Temporal lobe (tissue), 1 donor: ENCODE measurements around the gene OR8D2. TPM values are rescaled to one million over a fixed set of nuclear protein-coding genes. Genes with fewer than 3 reads are reported as not detected.

Experiments
- total RNA-seq: library from RNA; depleted of rRNA; stranded (reverse); fragments of >200 nt; gene quantifications from one replicate; pipeline ENCODE4 v1.2.3, GENCODE V29; 2014

Gene OR8D2
- total RNA-seq, 1 donor from 2014 or later = not detected

Other genes starting within 250 kb of the OR8D2 start
- 3.9 TPM for gene VWA5A, start 204.7 kb downstream of the OR8D2 start, total RNA-seq
- not detected for gene OR10D3, start 136.9 kb downstream of the OR8D2 start, total RNA-seq
- not detected for gene OR8G1, start 79.1 kb downstream of the OR8D2 start, total RNA-seq
- not detected for gene OR8G5, start 63.8 kb downstream of the OR8D2 start, total RNA-seq
- not detected for gene OR8D1, start 6.2 kb downstream of the OR8D2 start, total RNA-seq
- not detected for gene OR8B2, start 64.3 kb upstream of the OR8D2 start, total RNA-seq
- gene OR8B3, start 78.8 kb upstream of the OR8D2 start, total RNA-seq = not detected
- gene OR8B4, start 104.7 kb upstream of the OR8D2 start, total RNA-seq = not detected
- not detected for gene OR8B8, start 125.5 kb upstream of the OR8D2 start, total RNA-seq
- not detected for gene OR8B12, start 223.5 kb upstream of the OR8D2 start, total RNA-seq
- not detected for gene OR8A1, start 249.8 kb upstream of the OR8D2 start, total RNA-seq